Measurements from ENCODE around the gene CALN1.
A peak's percentile ranks its signal among the peaks of the same experiment; 100 is the strongest.

Gene CALN1

GRCh38 chr7:72413290-72413689 lies 1.2 kb upstream of the CALN1 start:
- no peak for TF ChIP-seq CTCF (IDR thresholded peaks at IDR 0.05; ENCODE audit: low read depth, low read length, missing control alignments)
- no peak for DNase-seq (ENCODE audit: low read depth)
- H3K4me3 ChIP-seq (ENCODE audit: low read depth, low read length): no peak overlapping the region

- DNase-seq (ENCODE audit: low read depth): no peak
- no peak for TF ChIP-seq CTCF (IDR thresholded peaks at IDR 0.05; ENCODE audit: low read depth, low read length, missing control alignments)
- H3K4me3 ChIP-seq (ENCODE audit: low read depth, low read length): no peak overlapping the region
Measured at GRCh38 chr7:72411419-72411818, 719 bp downstream of the CALN1 start.

GRCh38 chr7:72409638-72410015 lies 2.5 kb downstream of the CALN1 start:
- DNase-seq (ENCODE audit: low read depth): no peak
- no peak for TF ChIP-seq CTCF (IDR thresholded peaks at IDR 0.05; ENCODE audit: low read depth, low read length, missing control alignments)
- H3K4me3 ChIP-seq (ENCODE audit: low read depth, low read length): no peak overlapping the region

GRCh38 chr7:72408966-72409637 lies 3.0 kb downstream of the CALN1 start:
- no peak for DNase-seq (ENCODE audit: low read depth)
- TF ChIP-seq CTCF (IDR thresholded peaks at IDR 0.05; ENCODE audit: low read depth, low read length, missing control alignments): no peak
- H3K4me3 ChIP-seq (ENCODE audit: low read depth, low read length): no peak overlapping the region

- H3K4me3 ChIP-seq (ENCODE audit: low read depth, low read length): no peak overlapping the region
- peak; percentile 5 for TF ChIP-seq CTCF (IDR thresholded peaks at IDR 0.05; ENCODE audit: low read depth, low read length, missing control alignments)
- no peak for DNase-seq (ENCODE audit: low read depth)
Measured at GRCh38 chr7:72406820-72407403, 5.2 kb downstream of the CALN1 start.

GRCh38 chr7:72405871-72406270 lies 6.3 kb downstream of the CALN1 start:
- no peak for DNase-seq (ENCODE audit: low read depth)
- no peak overlapping the region for H3K4me3 ChIP-seq (ENCODE audit: low read depth, low read length)
- TF ChIP-seq CTCF (IDR thresholded peaks at IDR 0.05; ENCODE audit: low read depth, low read length, missing control alignments): no peak

GRCh38 chr7:72405418-72405817 lies 6.7 kb downstream of the CALN1 start:
- DNase-seq (ENCODE audit: low read depth): peak; percentile 21
- H3K4me3 ChIP-seq (ENCODE audit: low read depth, low read length): no peak overlapping the region
- TF ChIP-seq CTCF (IDR thresholded peaks at IDR 0.05; ENCODE audit: low read depth, low read length, missing control alignments): no peak
